Mesothelial cell of epicardium (in vitro differentiated cells): ENCODE data around the gene KLHL40. TPM values are rescaled to one million over a fixed set of nuclear protein-coding genes. Genes with fewer than 3 reads are reported as not detected.

Experiments used
- DNase-seq, 2 experiments: peaks; one replicate each; pipeline ENCODE4 v3.0.0; 2021; ENCODE audit warnings: low spot score in 2 of 2; ENCODE audit not compliant: unreplicated experiment in 2 of 2
- H3K27ac Mint-ChIP-seq: 2 replicates; pipeline ENCODE4 v1.8.0; 2021; ENCODE audit warnings: mixed read lengths
- H3K27me3 Mint-ChIP-seq: 2 replicates; pipeline ENCODE4 v1.8.0; 2021; ENCODE audit warnings: low read depth, mixed read lengths
- H3K36me3 Mint-ChIP-seq: 2 replicates; pipeline ENCODE4 v1.8.0; 2021; ENCODE audit warnings: mixed read lengths
- H3K4me1 Mint-ChIP-seq: 2 replicates; pipeline ENCODE4 v1.8.0; 2021; ENCODE audit warnings: mixed read lengths
- H3K4me3 Mint-ChIP-seq: 2 replicates; pipeline ENCODE4 v1.8.0; 2021; ENCODE audit warnings: mild to moderate bottlenecking, moderate library complexity, mixed read lengths
- H3K9me3 Mint-ChIP-seq: 2 replicates; pipeline ENCODE4 v1.8.0; 2021; ENCODE audit warnings: mixed read lengths
- total RNA-seq: library from RNA; stranded (reverse); gene quantifications from 3 replicates; pipeline ENCODE4 v1.2.1, GENCODE V29; 2021
- TF ChIP-seq, protein P1 (sequence below): fragments of 200-600 bp; sonication (generic); IDR thresholded peaks from one replicate; pipeline ENCODE4 v1.5.0; 2021; ENCODE audit warnings: antibody characterized with exemption; ENCODE audit not compliant: unreplicated experiment

KLHL40 gene
- total RNA-seq, 1 donor from 2014 or later, result not detected

DNA sequence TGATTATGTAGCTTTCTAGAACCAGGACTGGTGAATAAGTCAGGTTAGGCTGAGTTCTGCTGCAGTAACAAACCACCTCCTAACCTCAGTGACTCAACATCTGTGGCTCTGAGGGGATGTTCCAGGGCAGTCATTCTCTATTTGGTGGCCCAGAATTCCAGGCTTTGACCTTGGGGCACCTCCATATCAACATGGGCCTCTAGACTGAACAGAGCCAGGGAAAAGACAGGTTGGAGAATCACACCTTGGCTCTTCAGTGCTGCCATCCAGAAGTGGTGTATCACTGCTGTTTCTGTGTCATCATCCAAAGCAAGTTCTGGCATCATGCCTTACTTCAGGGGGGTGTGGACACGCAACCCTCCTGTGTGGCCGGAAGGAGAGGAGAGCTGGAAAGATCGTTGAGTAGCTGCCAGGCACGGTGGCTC lies 16.5 kb upstream of the KLHL40 start:
- H3K27me3 Mint-ChIP-seq, result peaks cover 6% of the 10 kb centered on the region
- TF ChIP-seq, protein P1, sequence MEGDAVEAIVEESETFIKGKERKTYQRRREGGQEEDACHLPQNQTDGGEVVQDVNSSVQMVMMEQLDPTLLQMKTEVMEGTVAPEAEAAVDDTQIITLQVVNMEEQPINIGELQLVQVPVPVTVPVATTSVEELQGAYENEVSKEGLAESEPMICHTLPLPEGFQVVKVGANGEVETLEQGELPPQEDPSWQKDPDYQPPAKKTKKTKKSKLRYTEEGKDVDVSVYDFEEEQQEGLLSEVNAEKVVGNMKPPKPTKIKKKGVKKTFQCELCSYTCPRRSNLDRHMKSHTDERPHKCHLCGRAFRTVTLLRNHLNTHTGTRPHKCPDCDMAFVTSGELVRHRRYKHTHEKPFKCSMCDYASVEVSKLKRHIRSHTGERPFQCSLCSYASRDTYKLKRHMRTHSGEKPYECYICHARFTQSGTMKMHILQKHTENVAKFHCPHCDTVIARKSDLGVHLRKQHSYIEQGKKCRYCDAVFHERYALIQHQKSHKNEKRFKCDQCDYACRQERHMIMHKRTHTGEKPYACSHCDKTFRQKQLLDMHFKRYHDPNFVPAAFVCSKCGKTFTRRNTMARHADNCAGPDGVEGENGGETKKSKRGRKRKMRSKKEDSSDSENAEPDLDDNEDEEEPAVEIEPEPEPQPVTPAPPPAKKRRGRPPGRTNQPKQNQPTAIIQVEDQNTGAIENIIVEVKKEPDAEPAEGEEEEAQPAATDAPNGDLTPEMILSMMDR, result no peak

DNA sequence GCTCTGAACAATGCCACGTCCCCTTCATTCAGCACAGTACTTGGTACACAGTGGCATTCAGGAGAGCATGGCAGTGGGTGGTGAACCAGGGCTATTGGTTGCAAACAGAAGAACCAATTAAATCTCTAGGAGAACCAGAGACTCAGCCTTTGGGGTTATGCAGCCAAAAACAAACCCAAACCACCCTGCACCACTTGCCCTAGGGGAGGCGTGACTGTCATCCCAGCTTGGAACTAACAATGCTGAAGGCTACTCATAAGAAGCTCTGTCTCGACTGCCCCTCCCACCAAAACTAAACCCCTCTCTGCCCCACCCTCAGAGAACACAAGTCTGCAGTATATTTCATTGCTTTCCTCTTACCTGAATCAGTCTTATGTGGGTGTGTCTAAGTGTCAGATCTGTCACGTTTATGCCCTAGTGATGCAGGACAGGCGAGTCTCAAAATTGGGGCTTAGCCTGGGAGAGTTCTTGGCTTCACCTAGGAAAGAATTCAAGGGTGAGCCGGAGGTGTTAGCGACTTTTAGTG lies 15.2 kb upstream of the KLHL40 start:
- no peak overlapping the region for H3K4me3 Mint-ChIP-seq
- no peak for DNase-seq
- H3K36me3 Mint-ChIP-seq, result no peaks in the 10 kb centered on the region
- TF ChIP-seq, protein P1, result no peak
- peaks cover 8% of the 10 kb centered on the region for H3K27me3 Mint-ChIP-seq
- no peaks in the 10 kb centered on the region for H3K4me1 Mint-ChIP-seq
- H3K9me3 Mint-ChIP-seq, result no peaks in the 10 kb centered on the region
- H3K27ac Mint-ChIP-seq, result no peak overlapping the region

More for the DNA sequence above, 16.5 kb upstream of the KLHL40 start:
- Mint-ChIP-seq H3K27ac (no peak overlapping the region), H3K4me3 (no peak overlapping the region), H3K36me3 (no peaks in the 10 kb centered on the region), H3K9me3 (no peaks in the 10 kb centered on the region), H3K4me1 (no peaks in the 10 kb centered on the region)
- DNase-seq, result no peak

DNA sequence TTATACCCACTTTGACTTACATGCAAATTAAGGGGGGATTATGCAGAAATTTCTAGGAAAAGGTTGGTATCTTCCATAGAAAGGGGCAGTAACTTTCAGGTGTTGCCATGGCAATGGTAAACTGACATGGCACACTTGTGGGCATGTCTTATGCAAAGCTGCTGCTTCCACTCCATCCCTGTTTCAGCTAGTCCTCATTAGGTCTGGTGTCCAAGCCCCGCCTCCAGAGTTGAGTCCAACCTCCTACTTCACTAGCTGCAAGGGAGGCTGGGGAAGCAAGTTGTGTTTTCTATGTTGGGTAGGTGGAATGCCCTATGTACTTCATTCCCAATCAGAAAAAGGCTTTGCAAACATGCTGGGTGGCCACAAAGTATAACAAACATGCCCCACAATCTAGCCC lies 14.7 kb upstream of the KLHL40 start:
- Mint-ChIP-seq H3K27me3 (peaks cover 8% of the 10 kb centered on the region), H3K4me1 (no peaks in the 10 kb centered on the region), H3K36me3 (no peaks in the 10 kb centered on the region), H3K4me3 (no peak overlapping the region), H3K9me3 (no peaks in the 10 kb centered on the region), H3K27ac (no peak overlapping the region)
- DNase-seq, result no peak
- TF ChIP-seq, protein P1, result no peak

DNA sequence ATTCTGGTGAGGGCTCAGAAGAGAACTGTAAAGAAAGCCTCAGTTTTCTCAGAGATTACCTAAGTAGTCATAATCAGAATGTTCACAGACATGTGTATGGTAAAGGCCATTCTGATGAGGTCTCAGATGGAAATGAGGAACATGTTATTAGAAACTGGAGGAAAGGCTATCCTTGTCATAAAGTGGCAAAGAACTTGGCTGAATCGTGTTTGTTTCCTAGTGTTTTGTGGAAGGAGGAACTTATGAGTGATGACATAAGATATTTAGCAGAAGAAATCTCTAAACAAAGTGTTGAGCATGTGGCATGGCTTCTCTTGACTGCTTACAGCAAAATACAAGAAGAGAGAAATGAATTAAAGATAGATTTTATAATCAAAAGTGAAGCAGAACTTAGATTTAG lies 12.8 kb upstream of the KLHL40 start:
- Mint-ChIP-seq H3K27ac (no peak overlapping the region), H3K9me3 (peaks cover 18% of the 10 kb centered on the region), H3K4me3 (no peak overlapping the region), H3K4me1 (no peaks in the 10 kb centered on the region), H3K27me3 (peaks cover 8% of the 10 kb centered on the region), H3K36me3 (no peaks in the 10 kb centered on the region)
- TF ChIP-seq, protein P1, result no peak
- no peak for DNase-seq

DNA sequence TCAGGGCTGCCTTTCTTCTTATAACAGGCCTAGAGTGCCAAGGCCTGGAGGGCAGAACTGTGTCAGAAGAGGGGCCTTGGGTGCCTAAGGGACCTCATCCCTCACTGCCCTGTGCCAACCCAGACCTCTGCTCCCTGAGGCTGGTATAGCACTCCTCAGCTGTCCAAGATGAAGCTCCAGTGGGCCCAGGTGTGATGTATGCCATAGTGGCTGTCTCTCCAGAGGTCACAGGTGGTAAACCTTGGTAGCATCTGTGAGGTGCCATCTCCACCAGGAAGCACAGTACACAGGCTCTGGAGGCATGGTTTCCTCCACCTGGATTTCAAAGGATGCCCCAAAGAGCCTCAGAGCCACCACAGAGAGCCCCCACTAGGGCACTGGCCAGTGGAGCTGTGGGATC lies 12.3 kb upstream of the KLHL40 start:
- TF ChIP-seq, protein P1, result no peak
- H3K4me3 Mint-ChIP-seq, result no peak overlapping the region

DNA sequence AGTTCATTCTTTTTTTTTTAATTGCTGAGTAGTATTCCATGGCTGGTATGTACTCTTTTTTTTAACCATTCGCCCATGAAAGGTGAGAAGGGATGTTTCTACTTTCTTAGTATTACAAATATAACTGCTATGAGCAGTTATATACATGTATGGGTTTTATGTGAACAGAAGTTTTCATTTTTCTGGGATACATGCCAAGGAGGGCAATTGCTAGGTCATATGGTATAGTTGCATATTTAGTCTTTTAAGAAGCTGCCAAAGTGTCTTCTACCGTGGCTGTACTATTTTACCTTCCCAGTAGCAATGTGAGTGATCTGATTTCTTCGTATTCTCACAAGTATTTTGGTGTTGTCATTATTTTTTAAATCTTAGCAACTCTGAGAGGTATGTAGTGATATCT lies 11.2 kb upstream of the KLHL40 start:
- H3K4me3 Mint-ChIP-seq, result no peak overlapping the region
- H3K4me1 Mint-ChIP-seq, result no peaks in the 10 kb centered on the region
- TF ChIP-seq, protein P1, result no peak
- no peaks in the 10 kb centered on the region for H3K36me3 Mint-ChIP-seq
- H3K27me3 Mint-ChIP-seq, result peaks cover 9% of the 10 kb centered on the region
- no peak overlapping the region for H3K27ac Mint-ChIP-seq
- DNase-seq, result no peak
- H3K9me3 Mint-ChIP-seq, result peaks cover 28% of the 10 kb centered on the region

More for the DNA sequence above, 12.3 kb upstream of the KLHL40 start:
- H3K27ac Mint-ChIP-seq, result no peak overlapping the region
- peaks cover 24% of the 10 kb centered on the region for H3K9me3 Mint-ChIP-seq
- no peak for DNase-seq
- peaks cover 8% of the 10 kb centered on the region for H3K27me3 Mint-ChIP-seq
- H3K4me1 Mint-ChIP-seq, result no peaks in the 10 kb centered on the region
- no peaks in the 10 kb centered on the region for H3K36me3 Mint-ChIP-seq
